HCT116 (cell line): Measurements from ENCODE around the gene LAPTM4A. TPM values are rescaled to one million over a fixed set of nuclear protein-coding genes. Genes with fewer than 3 reads are reported as not detected.

Experiments
- ATAC-seq: fragments of 200-7000 bp; cut with Tn5 transposase; 2 replicates; pipeline ENCODE4 v1.9.1; 2020; ENCODE audit warnings: mild to moderate bottlenecking, moderate library complexity
- BruUV-seq: library from RNA; stranded (reverse); fragments of 400-500 nt; replicated peaks from 2 replicates; lab custom pipeline; 2021; lab: Mats Ljungman, UMichigan
- CTCF ChIA-PET: fragments of 300-600 bp; sonication (Branson Sonifier 250); formaldehyde crosslinking; loops from one replicate; lab custom pipeline; 2021; ENCODE audit warnings: antibody characterized with exemption; lab: Charles Lee
- POLR2A ChIA-PET: fragments of 300-600, 350-600 bp; sonication (Branson Sonifier 250); formaldehyde crosslinking; loops from one replicate; lab custom pipeline; 2021; ENCODE audit warnings: antibody characterized with exemption; lab: Charles Lee
- RAD21 ChIA-PET, 2 experiments: fragments of 300-600 bp; sonication (Branson Sonifier 250); formaldehyde crosslinking; loops; one replicate each; lab custom pipeline; 2023; ENCODE audit warnings: low total read pairs in 2 of 2; ENCODE audit not compliant: uncharacterized antibody in 2 of 2, unreplicated experiment in 2 of 2, low non-redundant PET in 1 of 2; lab: Charles Lee
- DNase-seq: peaks from one replicate; pipeline ENCODE4 v3.0.0-alpha.2; 2010; ENCODE audit warnings: low read depth, low spot score
- H2AFZ ChIP-seq: fragments of 200-600 bp; shearing (Covaris generic), sonication (generic); 2 replicates; pipeline ENCODE4 v1.6.1; 2017; ENCODE audit warnings: low read depth, mixed run types, mixed read lengths, antibody characterized with exemption, low read length; ENCODE audit not compliant: poor library complexity, severe bottlenecking
- H3K27ac ChIP-seq: 2 replicates; pipeline ENCODE4 v1.5.1; 2012; ENCODE audit warnings: low read depth, low read length
- H3K27me3 ChIP-seq: fragments of 200-600 bp; sonication (generic); 2 replicates; pipeline ENCODE4 v1.6.1; 2016; ENCODE audit warnings: mixed run types, low read length, mixed read lengths; ENCODE audit not compliant: insufficient read depth
- H3K36me3 ChIP-seq, 2 experiments: fragments of 200-500 bp in 1 of 2; fragments of 200-600 bp in 1 of 2; sonication (Bioruptor generic) in 1 of 2; sonication (generic) in 1 of 2; 2 replicates each; pipeline versions ENCODE4 v1.5.1 to v1.6.1; 2014 to 2016; ENCODE audit warnings: low read length in 2 of 2, inconsistent platforms in 1 of 2, mixed read lengths in 1 of 2, mixed run types in 1 of 2; ENCODE audit not compliant: insufficient read depth in 2 of 2, control insufficient read depth in 1 of 2
- H3K4me1 ChIP-seq, 2 experiments: fragments of 200-600 bp in 1 of 2; sonication (generic) in 1 of 2; 2 replicates each; pipeline versions ENCODE4 v1.5.1 to v1.6.1; 2012 to 2017; ENCODE audit warnings: low read length in 2 of 2, inconsistent platforms in 1 of 2, mild to moderate bottlenecking in 1 of 2, mixed read lengths in 1 of 2, mixed run types in 1 of 2, moderate library complexity in 1 of 2; ENCODE audit not compliant: insufficient read depth in 2 of 2, control insufficient read depth in 1 of 2
- H3K4me2 ChIP-seq: fragments of 200-600 bp; sonication (generic); 2 replicates; pipeline ENCODE4 v1.6.1; 2017; ENCODE audit warnings: mixed run types, low read length, mixed read lengths
- H3K4me3 ChIP-seq, 2 experiments: fragments of 200-600 bp in 1 of 2; sonication (generic) in 1 of 2; replicated peaks in 1 of 2; 2 replicates each; pipeline ENCODE4 v1.5.1; 2011 to 2016; ENCODE audit warnings: low read length in 2 of 2, control low read depth in 1 of 2, low read depth in 1 of 2, mild to moderate bottlenecking in 1 of 2, mixed read lengths in 1 of 2, mixed run types in 1 of 2
- H3K79me2 ChIP-seq: fragments of 200-600 bp; sonication (generic); 2 replicates; pipeline ENCODE4 v1.6.1; 2017; ENCODE audit warnings: mild to moderate bottlenecking, mixed run types, low read length, moderate library complexity, mixed read lengths; ENCODE audit not compliant: insufficient read depth
- H3K9ac ChIP-seq: fragments of 200-600 bp; sonication (generic); 2 replicates; pipeline ENCODE4 v1.6.1; 2016; ENCODE audit warnings: low read length, mixed read lengths
- H3K9me2 ChIP-seq: fragments of 200-600 bp; sonication (generic), shearing (Covaris generic); 2 replicates; pipeline ENCODE4 v1.6.1; 2017; ENCODE audit warnings: mixed run types, mild to moderate bottlenecking, moderate library complexity; ENCODE audit not compliant: insufficient read depth
- H3K9me3 ChIP-seq, 2 experiments: fragments of 200-500 bp in 1 of 2; fragments of 200-600 bp in 1 of 2; sonication (Bioruptor generic) in 1 of 2; sonication (generic) in 1 of 2; 2 replicates each; pipeline ENCODE4 v1.6.1; 2014 to 2017; ENCODE audit warnings: low read length in 2 of 2, mixed read lengths in 2 of 2, inconsistent platforms in 1 of 2, low read depth in 1 of 2, mild to moderate bottlenecking in 1 of 2, mixed run types in 1 of 2, moderate library complexity in 1 of 2; ENCODE audit not compliant: control insufficient read depth in 1 of 2, insufficient read depth in 1 of 2
- H4K20me1 ChIP-seq: fragments of 200-600 bp; sonication (generic), shearing (Covaris generic); 2 replicates; pipeline ENCODE4 v1.6.1; 2017; ENCODE audit warnings: mixed run types, mild to moderate bottlenecking, moderate library complexity; ENCODE audit not compliant: insufficient read depth
- CEBPB ChIP-seq: IDR thresholded peaks from 2 replicates; pipeline ENCODE4 v1.6.1; 2012; ENCODE audit warnings: low read depth
- EGR1 ChIP-seq: IDR thresholded peaks from 2 replicates; pipeline ENCODE4 v1.6.1; 2012; ENCODE audit warnings: low read depth
- EZH2 ChIP-seq: fragments of 200-600 bp; sonication (generic); IDR thresholded peaks from 2 replicates; pipeline ENCODE4 v1.6.1; 2017; ENCODE audit warnings: antibody characterized with exemption, mixed run types
- EZH2phosphoT487 ChIP-seq: fragments of 200-600 bp; IDR thresholded peaks from 2 replicates; pipeline ENCODE4 v1.6.1; 2018; ENCODE audit warnings: antibody characterized with exemption, borderline replicate concordance
- FOSL1 ChIP-seq: IDR thresholded peaks from 2 replicates; pipeline ENCODE4 v1.6.1; 2012; ENCODE audit warnings: low read depth
- POLR2A ChIP-seq: IDR thresholded peaks from 2 replicates; pipeline ENCODE4 v1.7.0; 2011; ENCODE audit warnings: borderline replicate concordance; ENCODE audit not compliant: insufficient read depth, insufficient read length; ENCODE audit errors: extremely low read depth
- POLR2AphosphoS5 ChIP-seq: IDR thresholded peaks from 2 replicates; pipeline ENCODE4 v1.6.1; 2011; ENCODE audit warnings: mild to moderate bottlenecking, low read depth, low read length, moderate library complexity
- SRF ChIP-seq: IDR thresholded peaks from 2 replicates; pipeline ENCODE4 v1.6.1; 2012; ENCODE audit warnings: low read depth
- TCF7L2 ChIP-seq: IDR thresholded peaks from 2 replicates; pipeline ENCODE4 v1.7.0; 2011; ENCODE audit warnings: borderline replicate concordance, inconsistent platforms; ENCODE audit not compliant: insufficient read depth, insufficient read length; ENCODE audit errors: extremely low read depth
- YY1 ChIP-seq: IDR thresholded peaks from 2 replicates; pipeline ENCODE4 v1.6.1; 2011; ENCODE audit warnings: low read length, low read depth, moderate library complexity, mild to moderate bottlenecking; ENCODE audit not compliant: insufficient replicate concordance; ENCODE audit errors: extremely low read depth
- ZFX ChIP-seq: fragments of 450-650 bp; IDR thresholded peaks from 2 replicates; pipeline ENCODE4 v1.6.1; 2017
- ZNF274 ChIP-seq: fragments of 200-500 bp; sonication (Bioruptor generic); IDR thresholded peaks from 2 replicates; pipeline ENCODE4 v1.6.1; 2014; ENCODE audit warnings: mild to moderate bottlenecking, low read depth, low read length, inconsistent platforms
- intact Hi-C: fragments of 100-400 bp; cut with micrococcal nuclease; formaldehyde crosslinking; loops from 2 replicates; pipeline ENCODE4 v1.10.0; 2022
- total RNA-seq: library from RNA; stranded (reverse); gene quantifications from one replicate; pipeline ENCODE4 v1.2.1, GENCODE V29; 2021; ENCODE audit not compliant: unreplicated experiment
- TF ChIP-seq, protein P1 (sequence below), 3 experiments: fragments of 200-600 bp in 1 of 3; sonication (generic) in 1 of 3; IDR thresholded peaks in 2 of 3; conservative IDR thresholded peaks in 1 of 3; 2 replicates each; pipeline ENCODE4 v1.5.1; 2012 to 2017; ENCODE audit warnings: low read depth in 2 of 3, low read length in 2 of 3, antibody characterized with exemption in 1 of 3, borderline replicate concordance in 1 of 3, control low read depth in 1 of 3, mild to moderate bottlenecking in 1 of 3, mixed read lengths in 1 of 3, mixed run types in 1 of 3, moderate library complexity in 1 of 3; ENCODE audit not compliant: insufficient read depth in 1 of 3
- TF ChIP-seq, protein P2 (sequence below): IDR thresholded peaks from 2 replicates; pipeline ENCODE4 v1.6.1; 2011; ENCODE audit warnings: mild to moderate bottlenecking, low read length, moderate library complexity; ENCODE audit not compliant: insufficient replicate concordance; ENCODE audit errors: extremely low read depth
- TF ChIP-seq, protein P3 (sequence below): IDR thresholded peaks from 2 replicates; pipeline ENCODE4 v1.6.1; 2012
- TF ChIP-seq, protein P4 (sequence below): IDR thresholded peaks from 2 replicates; pipeline ENCODE4 v1.6.1; 2012

LAPTM4A gene
- total RNA-seq, 1 experiment from 2014 or later: 84.5 TPM

DNA sequence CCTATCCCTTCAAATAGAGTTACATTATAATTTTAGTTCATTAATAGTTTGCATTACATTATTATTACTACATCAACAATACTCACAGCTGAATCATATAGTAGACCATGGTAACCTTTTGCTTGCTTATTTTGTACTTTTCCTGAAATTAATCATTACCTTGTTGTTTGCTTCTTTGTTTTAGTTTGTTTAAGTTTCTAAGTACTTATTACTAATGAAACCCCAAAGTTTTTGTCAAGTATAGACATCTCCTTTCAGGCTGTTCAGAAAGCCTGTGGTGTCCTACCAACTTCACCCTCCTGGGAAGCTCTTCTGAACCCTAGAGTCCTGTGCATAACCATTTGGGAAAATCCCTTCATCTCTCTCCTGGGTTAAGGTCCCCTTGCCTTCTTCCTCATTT, 43.5 kb upstream of the LAPTM4A start (continued):
- TF ChIP-seq, protein P1, sequence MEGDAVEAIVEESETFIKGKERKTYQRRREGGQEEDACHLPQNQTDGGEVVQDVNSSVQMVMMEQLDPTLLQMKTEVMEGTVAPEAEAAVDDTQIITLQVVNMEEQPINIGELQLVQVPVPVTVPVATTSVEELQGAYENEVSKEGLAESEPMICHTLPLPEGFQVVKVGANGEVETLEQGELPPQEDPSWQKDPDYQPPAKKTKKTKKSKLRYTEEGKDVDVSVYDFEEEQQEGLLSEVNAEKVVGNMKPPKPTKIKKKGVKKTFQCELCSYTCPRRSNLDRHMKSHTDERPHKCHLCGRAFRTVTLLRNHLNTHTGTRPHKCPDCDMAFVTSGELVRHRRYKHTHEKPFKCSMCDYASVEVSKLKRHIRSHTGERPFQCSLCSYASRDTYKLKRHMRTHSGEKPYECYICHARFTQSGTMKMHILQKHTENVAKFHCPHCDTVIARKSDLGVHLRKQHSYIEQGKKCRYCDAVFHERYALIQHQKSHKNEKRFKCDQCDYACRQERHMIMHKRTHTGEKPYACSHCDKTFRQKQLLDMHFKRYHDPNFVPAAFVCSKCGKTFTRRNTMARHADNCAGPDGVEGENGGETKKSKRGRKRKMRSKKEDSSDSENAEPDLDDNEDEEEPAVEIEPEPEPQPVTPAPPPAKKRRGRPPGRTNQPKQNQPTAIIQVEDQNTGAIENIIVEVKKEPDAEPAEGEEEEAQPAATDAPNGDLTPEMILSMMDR (IDR thresholded peaks at IDR 0.05 in 2 of 3, conservative IDR thresholded peaks at IDR 0.05 in 1 of 3; ENCODE audit: borderline replicate concordance in 1 of 3, insufficient read depth in 1 of 3, low read depth in 2 of 3, low read length in 2 of 3): no peak
- no peak for TF ChIP-seq SRF
- no peak for TF ChIP-seq YY1
- TF ChIP-seq FOSL1: no peak
- no peak for TF ChIP-seq EGR1
- no peak for TF ChIP-seq EZH2phosphoT487

DNA sequence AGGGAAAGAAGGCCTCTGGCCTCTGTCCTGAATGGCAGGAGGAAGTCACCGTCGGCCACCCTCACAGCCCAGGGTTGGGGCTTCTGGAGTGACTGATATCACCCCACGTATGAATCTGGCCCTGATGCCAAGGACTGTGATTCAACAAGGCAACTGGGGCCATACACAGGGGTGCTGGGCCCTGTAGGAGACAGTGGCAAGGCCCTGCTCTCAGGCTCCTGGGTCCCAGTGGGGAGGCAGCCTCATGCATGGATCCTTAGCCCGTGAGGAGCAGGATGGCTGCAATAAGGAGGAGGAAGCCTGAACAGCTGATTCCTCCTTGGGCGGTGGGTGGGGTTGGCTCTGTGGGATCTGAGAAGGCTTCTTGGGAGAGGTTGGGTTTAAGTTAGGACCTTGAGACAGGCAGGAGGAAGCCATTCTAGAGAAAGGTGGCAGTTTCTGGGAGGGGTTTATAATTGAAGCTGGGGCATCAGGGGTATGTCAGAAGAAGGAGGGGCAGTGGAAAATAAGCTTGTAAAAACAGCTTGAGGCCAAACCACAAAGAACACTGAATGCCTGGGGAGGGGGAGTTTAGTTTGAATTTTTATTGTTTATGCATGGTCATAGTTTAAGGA, 42.8 kb upstream of the LAPTM4A start:
- Histone ChIP-seq H3K9ac (no peak overlapping the region), H3K4me3 (no peak overlapping the region), H3K9me3 (no peaks in the 10 kb centered on the region), H3K27me3 (no peaks in the 10 kb centered on the region), H3K79me2 (no peaks in the 10 kb centered on the region), H3K4me2 (no peak overlapping the region), H3K9me2 (no peaks in the 10 kb centered on the region), H3K27ac (no peak overlapping the region), H2AFZ (no peak overlapping the region), H4K20me1 (no peaks in the 10 kb centered on the region), H3K36me3 (no peaks in the 10 kb centered on the region), H3K4me1 (peaks cover 0 to 9% of the 10 kb centered on the region in 2 experiments; a peak in 2 of 4 replicates)
- ChIA-PET RAD21 (interaction anchor here (0.7 to 1.6 kb wide), 3 partner anchors 78 to 138 kb away, joined by 4 to 7 read pairs (median 5); no protein-coding TSS in a partner anchor), CTCF (interaction anchor here (0.6 to 3.2 kb wide), 5 partner anchors 33 to 197 kb away, joined by 3 to 35 read pairs (median 3); no protein-coding TSS in a partner anchor), POLR2A (interaction anchor here (0.8 to 1.0 kb wide), 2 partner anchors 42 to 79 kb away, joined by 3 to 4 read pairs; no protein-coding TSS in a partner anchor)
- intact Hi-C loops: no loop called here
- ATAC-seq (no peak), DNase-seq (no peak)
- no TSS peak for BruUV-seq
- TF ChIP-seq, protein P1 (IDR thresholded peaks at IDR 0.05 in 2 of 3, conservative IDR thresholded peaks at IDR 0.05 in 1 of 3; ENCODE audit: borderline replicate concordance in 1 of 3, insufficient read depth in 1 of 3, low read depth in 2 of 3, low read length in 2 of 3): no peak
- TF ChIP-seq POLR2A (no peak), SRF (no peak), YY1 (no peak), ZFX (no peak), EZH2 (no peak), TCF7L2 (no peak), ZNF274 (no peak), POLR2AphosphoS5 (no peak), CEBPB (no peak)
- TF ChIP-seq, protein P2, sequence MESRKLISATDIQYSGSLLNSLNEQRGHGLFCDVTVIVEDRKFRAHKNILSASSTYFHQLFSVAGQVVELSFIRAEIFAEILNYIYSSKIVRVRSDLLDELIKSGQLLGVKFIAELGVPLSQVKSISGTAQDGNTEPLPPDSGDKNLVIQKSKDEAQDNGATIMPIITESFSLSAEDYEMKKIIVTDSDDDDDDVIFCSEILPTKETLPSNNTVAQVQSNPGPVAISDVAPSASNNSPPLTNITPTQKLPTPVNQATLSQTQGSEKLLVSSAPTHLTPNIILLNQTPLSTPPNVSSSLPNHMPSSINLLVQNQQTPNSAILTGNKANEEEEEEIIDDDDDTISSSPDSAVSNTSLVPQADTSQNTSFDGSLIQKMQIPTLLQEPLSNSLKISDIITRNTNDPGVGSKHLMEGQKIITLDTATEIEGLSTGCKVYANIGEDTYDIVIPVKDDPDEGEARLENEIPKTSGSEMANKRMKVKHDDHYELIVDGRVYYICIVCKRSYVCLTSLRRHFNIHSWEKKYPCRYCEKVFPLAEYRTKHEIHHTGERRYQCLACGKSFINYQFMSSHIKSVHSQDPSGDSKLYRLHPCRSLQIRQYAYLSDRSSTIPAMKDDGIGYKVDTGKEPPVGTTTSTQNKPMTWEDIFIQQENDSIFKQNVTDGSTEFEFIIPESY: no peak
- TF ChIP-seq, protein P3, sequence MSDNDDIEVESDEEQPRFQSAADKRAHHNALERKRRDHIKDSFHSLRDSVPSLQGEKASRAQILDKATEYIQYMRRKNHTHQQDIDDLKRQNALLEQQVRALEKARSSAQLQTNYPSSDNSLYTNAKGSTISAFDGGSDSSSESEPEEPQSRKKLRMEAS: no peak
- TF ChIP-seq, protein P4, sequence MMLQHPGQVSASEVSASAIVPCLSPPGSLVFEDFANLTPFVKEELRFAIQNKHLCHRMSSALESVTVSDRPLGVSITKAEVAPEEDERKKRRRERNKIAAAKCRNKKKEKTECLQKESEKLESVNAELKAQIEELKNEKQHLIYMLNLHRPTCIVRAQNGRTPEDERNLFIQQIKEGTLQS: no peak
